T-helper 1 cell treated with Interleukin-12 subunit alpha and Interleukin-12 subunit beta and Interleukin-4 antibody, amounts not matched to agents 30 ng/mL and 1 ng/mL, for 36 hours (primary cell): ENCODE results near the gene ONECUT1. TPM values are rescaled to one million over a fixed set of nuclear protein-coding genes. Genes with fewer than 3 reads are reported as not detected.
"Not testable (repeated sequence)": the region's sequence is repeated elsewhere in the genome, so short reads cannot be mapped to it uniquely, and the experiment has no call there.

Source experiments
- intact Hi-C: fragments of 100-400 bp; cut with micrococcal nuclease; formaldehyde crosslinking; loops from one replicate; pipeline ENCODE4 v1.15.1; 2024
- total RNA-seq: library from RNA; stranded (reverse); gene quantifications from 2 replicates; pipeline ENCODE4 v1.2.3, GENCODE V29; 2022

ONECUT1 gene
- total RNA-seq, result not detected in 2 replicates

DNA sequence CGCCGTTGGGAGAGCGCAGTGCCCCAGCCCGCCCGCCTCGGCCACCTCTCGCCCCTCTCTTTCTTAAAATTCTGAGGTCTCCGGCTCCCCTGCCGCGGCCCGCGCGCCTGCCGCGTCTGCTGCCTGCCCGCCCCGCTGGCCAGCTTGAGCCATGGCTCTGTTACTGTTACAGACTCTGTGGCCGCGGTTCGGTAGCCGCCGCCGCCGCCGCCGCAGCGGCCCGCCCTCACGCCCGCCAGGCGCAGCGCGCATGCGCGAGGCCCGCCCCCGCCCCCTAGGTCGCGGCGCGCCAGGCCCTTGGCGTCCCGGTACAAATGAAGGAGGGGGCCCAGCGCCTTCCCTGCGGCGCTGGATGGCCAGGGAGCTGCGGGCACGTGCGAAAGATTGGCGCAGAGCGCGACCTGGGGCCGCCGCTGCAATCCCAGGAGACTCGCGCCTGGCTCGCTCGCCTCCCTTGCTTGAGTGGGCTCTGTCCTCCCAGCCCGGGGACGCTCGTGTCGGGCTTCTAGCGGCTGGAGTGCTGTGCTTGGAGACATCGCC is at the start of gene ONECUT1:
TSS of gene ONECUT1 (minus strand) at position 168 of the 540 bp plus-strand sequence. CDS start 452 bp downstream, outside the sequence.
- intact Hi-C loops, result loop anchor here (1.0 kb wide), 1 partner anchor 10 kb away; no protein-coding TSS in a partner anchor

DNA sequence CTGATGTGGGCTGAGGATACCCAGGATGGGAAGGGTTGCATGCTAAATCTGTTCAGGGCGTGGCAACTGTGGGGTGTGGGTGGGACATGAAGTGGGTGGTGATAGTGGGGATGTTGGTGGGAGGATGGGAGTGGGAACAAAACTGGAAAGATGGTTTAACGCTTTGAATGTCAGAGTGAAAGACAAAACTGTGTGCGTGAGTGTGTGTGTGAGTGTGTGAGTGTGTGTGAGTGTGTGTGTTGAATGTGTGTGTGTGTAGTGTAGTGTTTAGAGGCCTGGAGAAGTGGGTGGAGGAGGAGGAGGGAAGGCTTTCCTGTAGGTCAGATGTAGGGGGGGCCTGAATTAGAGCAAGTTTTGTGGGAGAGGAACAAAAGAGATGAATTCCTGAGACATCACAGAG is 44.2 kb upstream of the ONECUT1 start:
- intact Hi-C loops, result no loop called here

DNA sequence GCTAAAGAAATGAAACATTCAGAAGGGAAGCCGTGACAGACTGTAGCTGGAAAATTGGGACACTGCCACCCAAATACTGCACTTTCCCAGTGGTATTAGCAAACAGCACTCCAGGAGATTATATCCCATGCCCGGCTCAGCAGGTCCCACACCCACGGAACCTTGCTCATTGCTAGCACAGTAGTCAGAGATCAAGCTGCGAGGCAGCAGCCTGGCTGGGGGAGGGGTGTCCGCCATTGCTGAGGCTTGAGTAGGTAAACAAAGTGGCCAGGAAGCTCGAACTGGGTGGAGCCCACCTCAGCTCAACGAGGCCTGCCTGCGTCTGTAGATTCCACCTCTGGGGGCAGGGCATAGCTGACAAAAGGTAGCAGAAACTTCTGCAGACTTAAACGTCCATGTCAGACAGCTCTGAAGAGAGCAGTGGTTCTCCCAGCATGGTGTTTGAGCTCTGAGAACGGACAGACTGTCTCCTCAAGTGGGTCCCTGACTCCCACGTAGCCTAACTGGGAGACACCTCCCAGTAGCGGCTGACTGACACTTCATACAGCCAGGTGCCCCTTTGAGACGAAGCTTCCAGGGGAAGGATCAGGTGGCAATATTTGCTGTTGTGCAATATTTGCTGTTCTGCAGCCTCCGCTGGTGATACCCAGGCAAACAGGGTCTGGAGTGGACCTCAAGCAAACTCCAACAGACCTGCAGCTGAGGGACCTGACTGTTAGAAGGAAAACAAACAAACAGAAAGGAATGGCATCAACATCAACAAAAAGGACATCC is 34.2 kb upstream of the ONECUT1 start:
- intact Hi-C loops, result not testable (repeated sequence)

DNA sequence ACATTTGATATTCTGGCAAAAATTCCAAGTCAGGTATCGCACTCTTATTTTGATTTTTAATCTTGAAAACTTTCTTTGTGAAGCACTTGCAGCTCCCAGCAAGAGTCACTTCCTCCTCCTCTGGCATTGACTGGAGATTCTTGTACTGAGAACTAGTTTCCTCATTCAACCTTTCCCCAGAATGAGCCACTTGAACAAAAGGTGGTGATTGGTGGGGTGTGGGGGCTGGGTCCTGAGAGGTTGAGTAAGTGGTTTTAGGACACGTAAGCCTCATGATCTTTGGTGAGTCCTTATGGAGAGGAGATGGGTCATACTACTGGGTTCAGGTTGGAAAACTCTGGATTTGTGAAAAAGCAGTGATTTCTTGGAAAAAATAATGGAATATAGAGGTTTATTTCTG is 32.3 kb upstream of the ONECUT1 start:
- intact Hi-C loops, result no loop called here

DNA sequence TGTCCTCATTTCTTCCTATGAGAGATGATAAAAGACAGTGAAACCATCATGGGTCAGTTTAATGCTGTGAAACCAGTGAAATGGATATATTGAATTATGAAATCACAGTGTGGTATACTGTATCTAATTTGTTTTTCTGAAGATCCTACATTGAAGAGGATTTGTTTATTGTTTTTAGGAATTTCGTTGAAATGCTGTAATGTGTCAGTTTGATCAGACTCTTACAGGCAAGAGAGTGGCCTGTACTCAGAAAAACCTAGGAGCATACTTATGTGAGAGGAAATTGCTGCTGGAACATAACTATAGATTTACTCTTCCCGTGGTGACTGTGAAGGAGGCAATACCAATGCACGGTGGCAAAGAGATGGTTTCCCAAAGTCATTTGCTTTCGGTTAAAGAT is 29.1 kb upstream of the ONECUT1 start:
- intact Hi-C loops, result no loop called here

DNA sequence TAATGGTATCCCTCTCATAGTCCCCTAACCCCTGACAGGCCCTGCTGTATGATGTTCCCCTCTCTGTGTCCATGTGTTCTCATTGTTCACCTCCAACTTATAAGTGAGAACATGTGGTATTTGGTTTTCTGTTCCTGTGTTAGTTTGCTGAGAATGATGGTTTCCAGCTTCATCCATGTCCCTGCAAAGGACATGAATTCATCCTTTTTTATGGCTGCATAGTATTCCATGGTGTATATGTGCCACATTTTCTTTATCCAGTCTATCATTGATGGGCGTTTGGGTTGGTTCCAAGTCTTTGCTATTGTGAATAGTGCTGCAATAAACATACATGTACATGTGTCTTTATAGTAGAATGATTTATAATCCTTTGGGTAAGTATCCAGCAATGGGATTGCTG is 25.8 kb upstream of the ONECUT1 start:
- intact Hi-C loops, result not testable (repeated sequence)

DNA sequence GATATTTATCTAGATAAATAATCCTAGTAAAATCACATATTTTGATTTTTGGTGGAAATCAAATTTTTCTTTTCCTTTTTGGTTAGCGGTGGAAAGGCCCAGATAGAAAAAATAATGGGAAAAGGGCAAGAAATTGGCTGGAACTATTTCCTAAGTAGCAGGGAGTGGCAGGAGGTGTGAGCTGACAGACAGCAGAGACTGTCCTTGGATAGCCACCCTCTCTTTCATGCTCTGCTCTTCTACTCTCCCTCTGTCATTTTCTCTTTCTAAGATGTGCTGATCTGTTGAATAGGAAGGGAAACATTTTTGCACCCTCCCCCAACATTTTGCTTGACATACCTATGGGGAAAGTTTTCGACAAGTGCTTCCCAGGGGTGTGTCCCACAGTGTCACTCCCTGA is 18.9 kb upstream of the ONECUT1 start:
- intact Hi-C loops, result no loop called here

DNA sequence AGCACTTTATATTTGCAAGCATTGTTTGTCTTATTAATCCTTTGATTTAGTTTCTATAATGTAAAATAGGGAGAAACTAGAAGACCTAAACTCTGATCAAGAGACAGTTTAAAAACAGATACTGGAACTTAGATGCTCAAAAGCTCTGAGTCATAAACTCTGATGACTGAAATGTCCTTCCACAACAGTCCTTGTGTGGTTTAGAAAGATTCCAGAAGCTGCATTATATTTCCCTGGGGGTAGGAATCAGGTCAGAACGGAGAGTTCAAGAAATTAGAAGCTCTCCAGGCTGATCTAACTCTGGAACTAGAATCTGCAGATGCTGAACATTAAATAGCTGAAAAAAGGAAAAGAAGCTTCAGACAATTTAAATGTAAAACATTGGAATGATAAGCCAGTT is 18.3 kb upstream of the ONECUT1 start:
- intact Hi-C loops, result no loop called here

DNA sequence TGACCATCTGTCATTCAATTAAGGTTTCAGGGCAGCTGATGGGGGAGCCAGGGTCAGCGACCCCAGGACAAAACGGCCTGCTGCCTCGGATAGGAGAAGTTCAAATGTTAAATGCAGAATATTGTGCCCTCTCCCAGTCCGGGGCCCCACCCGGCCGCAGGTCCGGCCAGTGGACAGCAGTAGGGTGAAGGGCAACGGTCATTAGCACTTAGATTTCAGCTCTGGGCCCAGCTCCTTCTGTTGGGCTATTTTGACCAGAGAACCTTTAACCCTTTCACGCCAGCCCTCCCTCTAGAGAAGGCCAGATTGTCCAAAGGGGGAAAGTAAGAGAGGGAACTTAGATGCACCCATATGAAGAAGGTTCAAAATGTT is 16.1 kb upstream of the ONECUT1 start:
- intact Hi-C loops, result no loop called here

DNA sequence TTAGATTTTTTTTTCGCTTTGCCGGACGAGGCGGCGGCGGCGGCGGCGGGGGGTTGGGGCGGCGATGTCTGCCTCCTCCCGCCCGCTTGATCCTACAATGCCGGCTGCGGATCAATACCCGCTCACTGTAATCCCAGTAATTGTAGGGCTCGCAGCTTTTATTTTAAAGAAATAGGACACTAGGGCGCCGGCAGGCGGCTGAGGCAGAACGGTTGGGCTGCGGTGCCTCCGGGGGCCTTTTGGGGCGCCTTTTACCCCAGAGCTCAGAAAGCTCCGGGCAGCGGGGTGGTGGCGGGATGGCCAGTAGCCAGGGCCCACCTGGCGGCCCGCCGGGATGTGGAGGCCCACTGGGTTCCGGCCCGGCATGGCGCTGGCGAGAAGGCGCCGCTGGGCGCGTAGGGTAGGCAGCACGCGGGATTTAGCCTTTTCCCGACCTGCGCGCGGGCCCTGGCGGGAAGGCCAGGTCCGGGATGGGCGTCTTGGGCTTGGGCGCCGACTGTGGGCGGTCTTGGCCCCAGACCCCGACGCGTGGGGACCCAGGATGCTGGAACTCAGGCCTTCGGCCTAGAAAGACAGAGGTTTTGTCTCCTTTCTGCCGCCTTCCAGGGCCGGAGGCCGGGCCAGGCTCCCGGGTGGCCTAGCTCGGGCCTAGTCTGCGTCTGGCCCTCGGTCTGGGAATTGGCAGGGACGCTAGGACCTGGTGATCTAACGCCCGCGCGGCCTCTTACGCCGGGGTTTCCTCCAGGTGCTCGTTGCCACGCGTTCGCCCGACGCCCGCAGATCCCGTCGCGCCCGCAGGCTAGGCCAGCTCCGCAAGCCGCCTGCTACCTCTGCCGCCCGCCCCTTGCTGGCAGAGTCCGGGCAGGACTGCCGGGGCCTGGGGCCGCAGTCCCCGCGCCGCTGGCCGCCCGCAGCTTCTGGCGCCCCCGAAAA is 15.5 kb upstream of the ONECUT1 start:
- intact Hi-C loops, result loop anchor here (2.0 kb wide), 1 partner anchor 25 kb away; no protein-coding TSS in a partner anchor

DNA sequence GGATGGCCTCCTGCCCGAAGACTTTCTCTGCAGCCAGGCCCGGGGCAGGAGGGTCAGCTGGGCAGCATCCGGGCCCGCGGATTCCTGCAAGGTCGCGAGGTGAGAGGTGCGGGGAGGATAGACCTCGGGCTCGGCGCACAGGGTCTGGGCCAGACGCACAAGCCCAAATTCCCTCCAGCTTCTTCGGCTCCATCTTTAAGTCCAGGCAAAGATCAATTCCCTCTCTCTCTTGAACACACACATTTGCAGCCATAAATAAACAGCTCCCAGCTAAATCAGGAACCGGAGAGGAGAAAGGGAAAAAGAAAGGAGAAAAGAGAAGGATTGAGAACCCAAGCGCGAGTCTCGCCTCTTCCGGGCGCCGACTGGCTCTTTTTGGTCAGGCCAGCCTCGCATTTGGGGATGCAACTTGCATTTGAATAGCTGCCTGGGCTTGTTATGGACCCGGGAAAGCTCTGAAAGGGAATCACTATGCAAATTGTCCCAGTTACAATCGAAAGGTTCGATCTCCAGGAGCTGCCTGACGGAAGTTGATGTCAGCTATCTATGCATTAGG is 14.5 kb upstream of the ONECUT1 start:
- intact Hi-C loops, result loop anchor here (2.0 kb wide), 1 partner anchor 24 kb away; no protein-coding TSS in a partner anchor

DNA sequence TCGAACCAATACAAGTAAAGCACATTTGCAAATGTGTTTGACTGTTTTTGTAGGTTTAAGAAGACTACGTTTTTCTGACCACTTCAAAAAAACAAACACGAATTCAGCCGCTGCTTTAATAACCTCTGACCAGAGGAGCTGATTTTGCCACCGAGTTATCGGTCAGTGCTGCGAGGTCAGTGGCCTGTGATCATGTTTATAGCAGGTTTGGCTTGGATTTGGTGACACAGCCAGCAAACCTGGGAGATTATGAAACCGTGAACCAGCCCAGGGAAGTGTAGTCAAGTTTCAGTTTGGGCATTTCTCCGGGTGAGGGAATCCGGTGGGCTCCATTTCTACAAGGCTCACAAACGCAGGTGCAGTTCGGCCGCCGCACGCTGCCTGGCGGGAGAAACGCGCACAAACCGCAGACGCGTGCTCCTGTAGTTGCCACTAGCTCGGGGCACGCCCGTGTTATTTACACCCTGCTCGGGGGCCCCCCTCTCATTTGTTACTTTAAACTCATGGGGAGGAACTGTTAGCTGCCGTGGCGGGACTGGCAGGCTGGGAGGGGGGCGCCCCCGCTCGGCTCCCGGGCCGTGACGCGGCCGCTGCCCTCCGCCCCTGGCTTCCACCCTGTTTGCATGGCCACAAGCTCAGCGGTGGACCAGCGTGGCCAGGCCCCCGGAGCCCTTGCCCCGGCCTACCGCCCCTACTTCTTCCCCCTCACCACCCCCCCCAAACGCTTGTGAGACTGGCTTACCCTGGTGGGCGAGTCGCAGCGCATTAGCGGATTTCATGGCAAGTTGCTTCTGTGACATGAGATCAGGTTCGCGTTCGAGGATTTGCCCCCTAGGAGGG is 13.6 kb upstream of the ONECUT1 start:
- intact Hi-C loops, result loop anchor here (2.0 kb wide), 1 partner anchor 23 kb away; no protein-coding TSS in a partner anchor

DNA sequence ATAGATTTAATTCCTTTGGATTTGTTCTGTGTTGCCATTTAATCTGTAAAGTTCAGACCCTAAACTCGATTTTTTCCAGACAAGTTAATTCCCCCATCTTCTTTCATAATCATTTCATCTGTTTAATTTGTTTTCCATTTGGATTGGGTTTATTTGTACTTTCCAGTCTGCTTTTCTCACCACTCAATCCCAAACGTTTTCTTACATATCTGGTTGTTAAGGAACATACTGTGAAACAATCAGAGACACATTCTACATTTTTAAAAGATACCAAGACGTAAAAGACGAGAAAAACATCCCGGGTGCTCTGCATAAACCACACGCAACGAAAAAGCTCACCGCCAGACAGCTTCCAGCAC is 13.0 kb upstream of the ONECUT1 start:
- intact Hi-C loops, result no loop called here

DNA sequence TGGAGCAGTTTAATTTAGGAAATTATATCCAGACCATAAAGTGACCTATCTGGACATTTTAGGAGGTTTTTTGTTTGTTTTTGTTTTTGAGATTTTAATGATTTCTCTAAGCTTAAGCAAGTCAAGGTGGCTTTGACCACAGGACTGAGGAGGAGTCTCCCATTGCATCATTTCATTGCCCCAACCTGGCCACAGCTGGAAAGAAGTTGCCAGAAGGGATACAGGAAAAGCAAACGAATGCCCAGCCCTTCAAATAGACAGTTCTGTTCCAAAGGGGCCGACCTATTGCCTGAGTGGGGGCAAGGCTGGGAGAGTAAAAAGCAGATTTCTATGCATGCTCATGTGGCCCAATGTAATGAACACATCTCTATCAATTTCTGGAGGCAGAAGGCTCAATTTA is 12.0 kb upstream of the ONECUT1 start:
- intact Hi-C loops, result no loop called here

DNA sequence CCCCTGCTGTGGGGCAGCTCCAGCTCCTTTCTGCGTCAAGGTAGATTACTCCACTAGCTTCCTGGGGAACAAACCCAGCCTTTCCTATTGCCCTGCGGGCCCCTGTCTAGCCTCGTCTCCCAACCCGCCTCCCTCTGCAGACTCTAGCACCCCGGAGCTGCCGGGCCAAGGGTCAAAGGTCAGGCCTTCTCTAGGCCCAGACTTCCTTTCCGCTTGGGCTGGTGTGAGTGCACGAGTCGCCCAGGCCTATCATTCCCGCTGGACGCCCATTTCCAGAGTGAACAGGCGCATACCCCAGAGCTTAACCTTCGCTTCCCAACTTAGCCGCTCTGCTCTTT is 11.6 kb upstream of the ONECUT1 start:
- intact Hi-C loops, result no loop called here

DNA sequence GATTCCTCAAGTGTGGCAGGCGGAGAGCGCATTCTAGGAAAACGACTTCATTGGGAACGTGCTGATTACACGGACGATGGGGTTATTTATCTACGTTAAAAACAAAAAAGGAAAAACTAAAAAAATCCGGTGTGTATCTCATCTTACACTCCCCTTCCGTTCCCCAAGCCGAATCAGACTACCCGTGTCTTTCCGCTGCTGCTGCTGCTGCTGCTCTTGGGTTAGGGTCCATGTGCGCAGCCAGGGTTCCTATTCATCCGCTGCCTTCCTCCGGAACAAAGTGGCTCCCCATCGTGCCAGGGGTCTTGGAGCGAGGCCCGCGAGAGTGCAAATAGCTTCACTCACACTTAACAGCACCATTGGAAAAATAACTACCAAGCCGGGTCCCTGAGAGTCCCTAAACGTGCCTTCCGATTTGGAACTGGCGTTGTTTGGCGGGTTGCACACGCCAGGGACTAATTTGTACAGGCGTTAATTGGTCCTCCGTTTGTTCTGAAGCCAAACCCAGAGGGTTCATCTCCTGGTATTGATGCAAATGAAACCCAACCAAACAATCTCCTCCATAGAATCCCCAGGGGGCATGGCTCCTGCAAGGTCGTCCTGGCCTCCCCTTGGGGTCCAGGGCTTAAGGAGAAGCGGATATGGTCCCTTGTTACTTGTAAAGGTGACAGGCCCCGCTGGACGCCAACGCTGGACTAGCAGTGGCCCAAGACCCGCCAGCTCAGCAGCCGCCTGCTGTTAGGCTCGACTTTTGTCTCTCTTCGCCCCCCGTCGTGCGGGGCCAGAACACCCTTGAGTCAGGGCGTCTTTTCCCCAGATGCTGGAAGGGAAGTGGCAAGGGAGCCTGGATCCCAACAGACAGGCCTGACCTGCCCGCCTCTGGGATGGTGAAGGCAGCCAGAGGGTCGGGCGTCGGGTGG is 11.0 kb upstream of the ONECUT1 start:
- intact Hi-C loops, result no loop called here

DNA sequence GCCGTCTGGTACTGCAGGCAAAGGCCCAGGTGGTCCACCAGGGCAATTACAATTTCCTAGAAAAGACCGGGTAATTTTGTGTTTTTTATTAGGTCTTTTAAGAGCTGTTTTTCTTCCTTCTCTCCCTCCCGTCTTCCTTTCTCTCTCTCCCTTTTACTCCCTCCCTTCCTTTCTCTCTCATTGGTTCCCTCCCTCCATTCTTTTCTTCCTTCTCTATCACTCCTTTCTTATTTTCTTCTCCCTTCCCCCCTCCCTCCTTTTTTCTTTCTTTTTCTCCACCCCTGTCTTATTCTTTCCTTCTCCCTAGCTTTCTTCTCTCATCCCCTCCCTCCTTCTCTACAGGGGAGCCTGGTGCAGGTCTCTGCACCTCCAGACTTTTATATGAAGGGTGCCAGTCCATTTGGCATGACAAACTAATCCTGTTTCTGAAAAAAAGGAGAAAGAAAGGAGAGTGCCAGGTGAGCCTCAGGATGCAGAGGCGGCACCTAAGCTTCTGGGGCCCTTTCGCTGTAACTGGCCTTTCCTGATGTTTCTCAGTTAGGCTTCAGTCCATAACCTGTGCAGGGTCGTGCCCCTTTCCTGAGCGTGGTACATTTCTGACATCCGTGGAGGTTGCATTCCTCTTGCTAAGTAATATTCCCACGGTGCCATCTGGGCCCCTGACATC is 9.1 kb upstream of the ONECUT1 start:
- intact Hi-C loops, result loop anchor here (1.0 kb wide), 1 partner anchor 15 kb away; no protein-coding TSS in a partner anchor

DNA sequence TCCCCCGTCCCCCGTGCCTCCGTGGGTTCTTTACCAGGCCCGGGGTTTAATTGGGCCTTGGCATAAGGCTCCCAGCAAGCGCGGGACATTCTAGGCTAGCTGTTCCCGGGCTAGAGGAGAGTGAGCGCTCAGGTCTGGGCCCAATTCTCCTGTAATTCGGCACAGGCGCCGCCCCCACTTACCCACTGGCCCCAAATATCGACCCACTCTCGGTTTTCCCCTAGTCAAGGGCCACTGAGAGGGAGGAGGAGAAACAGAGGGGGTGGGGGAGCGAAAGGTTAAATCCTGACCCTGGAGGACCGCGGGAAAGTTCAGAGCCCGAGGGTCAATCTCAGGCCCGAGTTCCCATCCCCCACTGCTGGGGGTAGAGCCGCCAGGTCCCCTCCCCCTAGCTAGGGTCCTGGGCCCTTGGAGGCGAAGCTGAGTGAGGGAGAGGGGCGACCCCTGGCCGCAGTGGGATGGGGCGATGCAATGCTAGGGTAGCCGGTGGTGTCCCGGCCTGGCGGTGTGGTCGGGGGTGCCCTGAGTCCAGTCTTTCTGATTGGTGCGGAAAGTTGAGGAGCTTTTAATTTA is 8.5 kb upstream of the ONECUT1 start:
- intact Hi-C loops, result loop anchor here (1.0 kb wide), 1 partner anchor 14 kb away; no protein-coding TSS in a partner anchor
